22Rv1 (cell line): ENCODE measurements around the gene CMSS1.

Source experiments
- ZFX ChIP-seq: fragments of 450-650 bp; IDR thresholded peaks from 2 replicates; pipeline ENCODE4 v1.6.1; 2017; ENCODE audit warnings: antibody characterized with exemption, borderline replicate concordance
- TF ChIP-seq, protein P1 (sequence below): fragments of 450-650 bp; IDR thresholded peaks from 2 replicates; pipeline ENCODE4 v1.5.1; 2017; ENCODE audit warnings: mild to moderate bottlenecking

DNA sequence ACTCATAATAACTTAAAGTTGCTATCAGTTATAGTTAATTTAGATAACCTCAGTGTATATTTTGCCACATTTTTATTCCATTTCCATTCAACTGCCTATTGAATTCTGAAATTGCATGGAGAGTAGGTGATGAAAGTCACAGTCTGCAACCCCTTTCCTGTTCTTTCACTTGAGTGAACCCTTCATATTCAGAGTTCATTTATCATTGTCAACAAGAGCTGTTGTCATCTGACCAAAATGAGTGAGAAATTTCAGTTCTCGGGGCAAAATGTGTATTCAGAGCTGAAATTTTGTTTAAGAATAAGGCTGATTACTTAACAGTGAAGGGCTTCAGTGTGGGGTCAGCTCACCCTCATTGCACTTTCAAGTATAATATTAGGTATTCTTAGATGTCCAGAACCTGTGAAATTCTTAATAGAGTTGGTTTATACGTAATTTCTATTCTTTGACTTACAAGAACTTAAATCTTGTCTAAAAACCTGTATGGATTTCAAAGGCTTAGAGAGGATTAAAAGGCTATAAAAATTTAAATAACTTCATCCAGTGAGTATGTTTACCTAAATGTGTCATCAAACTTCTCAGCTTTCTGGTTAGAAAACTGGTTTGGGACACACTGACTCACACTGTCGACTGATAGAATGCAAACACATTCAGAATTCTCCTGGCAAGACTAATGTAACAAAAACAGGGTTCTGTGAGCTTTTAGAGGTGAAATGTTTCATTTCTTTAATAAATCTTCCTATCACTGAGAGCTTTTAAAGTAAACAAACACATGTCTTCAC is 92.2 kb downstream of the CMSS1 start:
- TF ChIP-seq, protein P1, sequence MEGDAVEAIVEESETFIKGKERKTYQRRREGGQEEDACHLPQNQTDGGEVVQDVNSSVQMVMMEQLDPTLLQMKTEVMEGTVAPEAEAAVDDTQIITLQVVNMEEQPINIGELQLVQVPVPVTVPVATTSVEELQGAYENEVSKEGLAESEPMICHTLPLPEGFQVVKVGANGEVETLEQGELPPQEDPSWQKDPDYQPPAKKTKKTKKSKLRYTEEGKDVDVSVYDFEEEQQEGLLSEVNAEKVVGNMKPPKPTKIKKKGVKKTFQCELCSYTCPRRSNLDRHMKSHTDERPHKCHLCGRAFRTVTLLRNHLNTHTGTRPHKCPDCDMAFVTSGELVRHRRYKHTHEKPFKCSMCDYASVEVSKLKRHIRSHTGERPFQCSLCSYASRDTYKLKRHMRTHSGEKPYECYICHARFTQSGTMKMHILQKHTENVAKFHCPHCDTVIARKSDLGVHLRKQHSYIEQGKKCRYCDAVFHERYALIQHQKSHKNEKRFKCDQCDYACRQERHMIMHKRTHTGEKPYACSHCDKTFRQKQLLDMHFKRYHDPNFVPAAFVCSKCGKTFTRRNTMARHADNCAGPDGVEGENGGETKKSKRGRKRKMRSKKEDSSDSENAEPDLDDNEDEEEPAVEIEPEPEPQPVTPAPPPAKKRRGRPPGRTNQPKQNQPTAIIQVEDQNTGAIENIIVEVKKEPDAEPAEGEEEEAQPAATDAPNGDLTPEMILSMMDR: no peak
- TF ChIP-seq ZFX: no peak
